ENCODE results near the gene TYW1.
A peak's percentile ranks its signal among the peaks of the same experiment; 100 is the strongest.
"Not testable (repeated sequence)": the region's sequence is repeated elsewhere in the genome, so short reads cannot be mapped to it uniquely, and the experiment has no call there.

TYW1 gene

GRCh38 chr7:67192123-67192702, 195.6 kb downstream of the TYW1 start:
- peak; percentile 10 for DNase-seq

- peak; percentile 4 for DNase-seq
Measured at GRCh38 chr7:67192889-67193613, 196.4 kb downstream of the TYW1 start.

GRCh38 chr7:67196176-67196575, 199.5 kb downstream of the TYW1 start:
- DNase-seq: not testable (repeated sequence)

- not testable (repeated sequence) for DNase-seq
Measured at GRCh38 chr7:67198865-67199526, 202.4 kb downstream of the TYW1 start.

GRCh38 chr7:67205772-67206171, 209.1 kb downstream of the TYW1 start:
- not testable (repeated sequence) for DNase-seq

GRCh38 chr7:67206452-67206851, 209.8 kb downstream of the TYW1 start:
- DNase-seq: no peak

GRCh38 chr7:67208656-67209055, 212.0 kb downstream of the TYW1 start:
- not testable (repeated sequence) for DNase-seq

- DNase-seq: no peak
Measured at GRCh38 chr7:67209256-67209655, 212.6 kb downstream of the TYW1 start.

GRCh38 chr7:67210567-67210966, 213.9 kb downstream of the TYW1 start:
- DNase-seq: no peak

- not testable (repeated sequence) for DNase-seq
Measured at GRCh38 chr7:67211650-67212330, 215.2 kb downstream of the TYW1 start.

- DNase-seq: not testable (repeated sequence)
Measured at GRCh38 chr7:67213038-67213437, 216.4 kb downstream of the TYW1 start.

- peak; percentile 82 for DNase-seq
Measured at GRCh38 chr7:67223551-67223950, 226.9 kb downstream of the TYW1 start.

- DNase-seq: peak; percentile 56
Measured at GRCh38 chr7:67226340-67226907, 229.8 kb downstream of the TYW1 start.

GRCh38 chr7:67226967-67227366, 230.3 kb downstream of the TYW1 start:
- not testable (repeated sequence) for DNase-seq

- DNase-seq: not testable (repeated sequence)
Measured at GRCh38 chr7:67229018-67229417, 232.4 kb downstream of the TYW1 start.

GRCh38 chr7:67230029-67230428, 233.4 kb downstream of the TYW1 start:
- not testable (repeated sequence) for DNase-seq

- not testable (repeated sequence) for DNase-seq
Measured at GRCh38 chr7:67233506-67233905, 236.9 kb downstream of the TYW1 start.

- DNase-seq: not testable (repeated sequence)
Measured at GRCh38 chr7:67236216-67236615, 239.6 kb downstream of the TYW1 start.

GRCh38 chr7:67242871-67243270, 246.2 kb downstream of the TYW1 start:
- not testable (repeated sequence) for DNase-seq

- DNase-seq: not testable (repeated sequence)
Measured at GRCh38 chr7:67248364-67248763, 251.7 kb downstream of the TYW1 start.

GRCh38 chr7:67251986-67252558, 255.4 kb downstream of the TYW1 start:
- DNase-seq: no peak

GRCh38 chr7:67255076-67255475, 258.4 kb downstream of the TYW1 start:
- DNase-seq: not testable (repeated sequence)

GRCh38 chr7:67257779-67258178, 261.1 kb downstream of the TYW1 start:
- DNase-seq: not testable (repeated sequence)

Data from fibroblast of upper back skin (primary cell).